SK-N-SH (cell line): Measurements from ENCODE around the gene AGFG1. TPM values are rescaled to one million over a fixed set of nuclear protein-coding genes. Genes with fewer than 3 reads are reported as not detected.

Experiments
- CTCF ChIA-PET: fragments of 300-600, 350-600 bp; formaldehyde crosslinking; extraction: SDS; loops from one replicate; lab custom pipeline; 2021; lab: Yijun Ruan, JAX
- POLR2A ChIA-PET: fragments of 350-600 bp; sonication (Branson Sonifier 250); formaldehyde crosslinking; extraction: SDS; loops from one replicate; lab custom pipeline; 2020; ENCODE audit warnings: antibody characterized with exemption, inconsistent platforms; lab: Yijun Ruan, JAX
- DNase-seq: peaks from one replicate; pipeline ENCODE4 v3.0.0; 2012
- H2AFZ ChIP-seq: fragments of 200-600 bp; sonication (generic); 2 replicates; pipeline ENCODE4 v1.8.1; 2016; ENCODE audit warnings: antibody characterized with exemption, mild to moderate bottlenecking, low read depth
- H3F3A ChIP-seq: fragments of 200-600 bp; sonication (generic); replicated peaks from 2 replicates; pipeline ENCODE3; 2016; ENCODE audit warnings: antibody characterized with exemption, mild to moderate bottlenecking; ENCODE audit not compliant: insufficient read depth
- H3K27ac ChIP-seq, 2 experiments: fragments of 200-500 bp in 1 of 2; fragments of 200-600 bp in 1 of 2; sonication (Bioruptor generic) in 1 of 2; sonication (generic), shearing (Covaris generic) in 1 of 2; 2 replicates each; pipeline versions ENCODE4 v1.5.1 to v1.6.1; 2014 to 2016; ENCODE audit warnings: low read depth in 2 of 2, inconsistent platforms in 1 of 2, low read length in 1 of 2, mild to moderate bottlenecking in 1 of 2, mixed read lengths in 1 of 2
- H3K27me3 ChIP-seq: fragments of 200-600 bp; sonication (generic), shearing (Covaris generic); 2 replicates; pipeline ENCODE4 v1.6.1; 2016; ENCODE audit warnings: mixed run types; ENCODE audit not compliant: insufficient read depth
- H3K36me3 ChIP-seq, 2 experiments: fragments of 200-500 bp in 1 of 2; fragments of 200-600 bp in 1 of 2; sonication (Bioruptor generic) in 1 of 2; sonication (generic) in 1 of 2; replicated peaks in 1 of 2; 2 replicates each; pipeline versions ENCODE3 to v1.5.1; 2014 to 2016; ENCODE audit warnings: low read length in 1 of 2, mild to moderate bottlenecking in 1 of 2; ENCODE audit not compliant: insufficient read depth in 2 of 2, control insufficient read depth in 1 of 2
- H3K4me1 ChIP-seq, 2 experiments: fragments of 200-500 bp in 1 of 2; fragments of 200-600 bp in 1 of 2; sonication (Bioruptor generic) in 1 of 2; sonication (generic), shearing (Covaris generic) in 1 of 2; 2 replicates each; pipeline versions ENCODE4 v1.5.1 to v1.6.1; 2014 to 2016; ENCODE audit warnings: low read depth in 1 of 2, low read length in 1 of 2, mixed run types in 1 of 2; ENCODE audit not compliant: insufficient read depth in 2 of 2, control insufficient read depth in 1 of 2
- H3K4me2 ChIP-seq: fragments of 200-600 bp; sonication (generic), shearing (Covaris generic); 2 replicates; pipeline ENCODE4 v1.6.1; 2017; ENCODE audit warnings: mixed run types
- H3K4me3 ChIP-seq, 2 experiments: fragments of 200-500 bp in 1 of 2; fragments of 200-600 bp in 1 of 2; sonication (Bioruptor generic) in 1 of 2; sonication (generic), shearing (Covaris generic) in 1 of 2; 2 replicates each; pipeline versions ENCODE4 v1.5.1 to v1.8.1; 2014 to 2016; ENCODE audit warnings: low read depth in 2 of 2, inconsistent platforms in 1 of 2, low read length in 1 of 2, mild to moderate bottlenecking in 1 of 2, mixed read lengths in 1 of 2, moderate library complexity in 1 of 2
- H3K79me2 ChIP-seq: fragments of 200-600 bp; sonication (generic); 2 replicates; pipeline ENCODE4 v1.8.1; 2017; ENCODE audit warnings: mild to moderate bottlenecking; ENCODE audit not compliant: insufficient read depth
- H3K9ac ChIP-seq: fragments of 200-600 bp; sonication (generic); 2 replicates; pipeline ENCODE4 v1.6.1; 2017; ENCODE audit warnings: mixed run types
- H3K9me2 ChIP-seq: fragments of 200-600 bp; sonication (generic); 2 replicates; pipeline ENCODE4 v1.6.1; 2017; ENCODE audit warnings: mixed run types
- H3K9me3 ChIP-seq: fragments of 200-600 bp; sonication (generic); 2 replicates; pipeline ENCODE4 v1.6.1; 2017; ENCODE audit warnings: mixed run types, mild to moderate bottlenecking, moderate library complexity
- H4K20me1 ChIP-seq: fragments of 200-600 bp; sonication (generic); 2 replicates; pipeline ENCODE4 v1.6.1; 2017; ENCODE audit warnings: mild to moderate bottlenecking, mixed run types; ENCODE audit not compliant: insufficient read depth
- ELF1 ChIP-seq: IDR thresholded peaks from 2 replicates; pipeline ENCODE4 v1.4.0; 2012
- EP300 ChIP-seq, 2 experiments: IDR thresholded peaks; 2 replicates each; pipeline versions ENCODE4 v1.4.0 to v1.6.1; 2012; ENCODE audit warnings: borderline replicate concordance in 1 of 2, low read depth in 1 of 2, low read length in 1 of 2
- FOSL2 ChIP-seq: IDR thresholded peaks from 2 replicates; pipeline ENCODE4 v1.4.0; 2012; ENCODE audit warnings: low read depth, mild to moderate bottlenecking, moderate library complexity, borderline replicate concordance
- NFIC ChIP-seq: IDR thresholded peaks from 2 replicates; pipeline ENCODE4 v1.4.0; 2012; ENCODE audit warnings: borderline replicate concordance
- NRF1 ChIP-seq: IDR thresholded peaks from 2 replicates; pipeline ENCODE4 v1.6.1; 2012; ENCODE audit warnings: low read depth, mild to moderate bottlenecking, low read length
- RFX5 ChIP-seq: IDR thresholded peaks from 2 replicates; pipeline ENCODE4 v1.6.1; 2012; ENCODE audit warnings: mild to moderate bottlenecking, improper control_type of control experiment, low read length
- SMC3 ChIP-seq: IDR thresholded peaks from 2 replicates; pipeline ENCODE4 v1.6.1; 2012; ENCODE audit warnings: low read depth, low read length, improper control_type of control experiment
- YY1 ChIP-seq: IDR thresholded peaks from 2 replicates; pipeline ENCODE4 v1.4.0; 2012; ENCODE audit warnings: low read depth, mild to moderate bottlenecking
- WGBS: methylation state at CpG from one replicate; pipeline ENCODE4 v1.1.6; 2017; ENCODE audit warnings: low lambda C conversion rate; 5-methylcytosine and 5-hydroxymethylcytosine counted together
- polyA plus RNA-seq, 3 experiments: library from polyadenylated mRNA; depleted of rRNA; stranded (reverse); fragments of >200 nt; gene quantifications; 2 replicates each; pipeline ENCODE4 v1.2.3, GENCODE V29; 2012
- TF ChIP-seq, protein P1 (sequence below): fragments of 200-600 bp; sonication (generic); IDR thresholded peaks from 2 replicates; pipeline ENCODE4 v1.6.1; 2017; ENCODE audit warnings: antibody characterized with exemption, mild to moderate bottlenecking, moderate library complexity
- TF ChIP-seq, protein P2 (sequence below): IDR thresholded peaks from 2 replicates; pipeline ENCODE4; 2012

The AGFG1 gene
- polyA plus RNA-seq, 1 of the 3 experiments (the other 2 are of a cell fraction), result 42.3 TPM

DNA sequence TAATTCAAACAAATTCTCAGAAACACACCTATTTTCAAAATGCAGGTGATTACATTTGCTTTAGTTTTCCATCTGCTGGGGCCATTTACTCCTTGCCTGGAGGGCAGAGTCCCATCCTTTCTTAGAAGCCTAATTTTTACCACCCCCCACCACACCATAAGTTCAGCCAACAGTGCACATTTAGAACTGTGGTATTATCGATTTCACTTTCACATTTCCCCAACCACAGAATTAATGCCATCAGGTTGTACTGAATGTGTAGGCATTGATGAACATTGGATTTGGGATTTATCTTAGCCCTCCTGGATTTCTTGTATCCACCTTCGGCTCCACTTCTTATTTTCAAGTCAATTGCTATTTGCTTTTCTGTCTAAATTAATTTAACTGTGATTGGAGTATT lies 138.2 kb downstream of the AGFG1 start:
- Histone ChIP-seq H3K4me3 (no peak overlapping the region), H3K27me3 (no peaks in the 10 kb centered on the region), H3K4me2 (no peak overlapping the region), H3K9me3 (no peaks in the 10 kb centered on the region), H3K4me1 (no peaks in the 10 kb centered on the region), H3K9me2 (no peaks in the 10 kb centered on the region), H3K79me2 (no peaks in the 10 kb centered on the region), H3K9ac (no peak overlapping the region), H3K36me3 (no peaks in the 10 kb centered on the region), H2AFZ (no peak overlapping the region), H3K27ac (no peak overlapping the region), H4K20me1 (no peaks in the 10 kb centered on the region), H3F3A (no peaks in the 10 kb centered on the region)
- POLR2A ChIA-PET, result no interaction called here
- 59% methylated on average over 2 of the region's 2 CpGs for WGBS
- TF ChIP-seq ELF1 (no peak), EP300 (IDR thresholded peaks at IDR 0.05; ENCODE audit: borderline replicate concordance in 1 of 2, low read depth in 1 of 2, low read length in 1 of 2) (no peak), NFIC (no peak), YY1 (no peak), RFX5 (no peak), SMC3 (no peak), NRF1 (no peak), FOSL2 (no peak)
- TF ChIP-seq, protein P1, sequence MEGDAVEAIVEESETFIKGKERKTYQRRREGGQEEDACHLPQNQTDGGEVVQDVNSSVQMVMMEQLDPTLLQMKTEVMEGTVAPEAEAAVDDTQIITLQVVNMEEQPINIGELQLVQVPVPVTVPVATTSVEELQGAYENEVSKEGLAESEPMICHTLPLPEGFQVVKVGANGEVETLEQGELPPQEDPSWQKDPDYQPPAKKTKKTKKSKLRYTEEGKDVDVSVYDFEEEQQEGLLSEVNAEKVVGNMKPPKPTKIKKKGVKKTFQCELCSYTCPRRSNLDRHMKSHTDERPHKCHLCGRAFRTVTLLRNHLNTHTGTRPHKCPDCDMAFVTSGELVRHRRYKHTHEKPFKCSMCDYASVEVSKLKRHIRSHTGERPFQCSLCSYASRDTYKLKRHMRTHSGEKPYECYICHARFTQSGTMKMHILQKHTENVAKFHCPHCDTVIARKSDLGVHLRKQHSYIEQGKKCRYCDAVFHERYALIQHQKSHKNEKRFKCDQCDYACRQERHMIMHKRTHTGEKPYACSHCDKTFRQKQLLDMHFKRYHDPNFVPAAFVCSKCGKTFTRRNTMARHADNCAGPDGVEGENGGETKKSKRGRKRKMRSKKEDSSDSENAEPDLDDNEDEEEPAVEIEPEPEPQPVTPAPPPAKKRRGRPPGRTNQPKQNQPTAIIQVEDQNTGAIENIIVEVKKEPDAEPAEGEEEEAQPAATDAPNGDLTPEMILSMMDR, result no peak
- TF ChIP-seq, protein P2, sequence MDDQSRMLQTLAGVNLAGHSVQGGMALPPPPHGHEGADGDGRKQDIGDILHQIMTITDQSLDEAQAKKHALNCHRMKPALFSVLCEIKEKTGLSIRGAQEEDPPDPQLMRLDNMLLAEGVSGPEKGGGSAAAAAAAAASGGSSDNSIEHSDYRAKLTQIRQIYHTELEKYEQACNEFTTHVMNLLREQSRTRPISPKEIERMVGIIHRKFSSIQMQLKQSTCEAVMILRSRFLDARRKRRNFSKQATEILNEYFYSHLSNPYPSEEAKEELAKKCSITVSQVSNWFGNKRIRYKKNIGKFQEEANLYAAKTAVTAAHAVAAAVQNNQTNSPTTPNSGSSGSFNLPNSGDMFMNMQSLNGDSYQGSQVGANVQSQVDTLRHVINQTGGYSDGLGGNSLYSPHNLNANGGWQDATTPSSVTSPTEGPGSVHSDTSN, result no peak
- no peak for DNase-seq
- CTCF ChIA-PET, result no interaction called here

Other genes with a start within 250 kb of the AGFG1 start
- gene MFF, start 146.9 kb upstream of the AGFG1 start, polyA plus RNA-seq (2012; rRNA removed), result 51.0 and 51.5 TPM in 2 replicates
- 0.03 and 0.13 TPM in 2 replicates for gene TM4SF20, start 92.8 kb upstream of the AGFG1 start, polyA plus RNA-seq (2012; rRNA removed)
- gene SCYGR1, start 84.2 kb upstream of the AGFG1 start, polyA plus RNA-seq (2012; rRNA removed), result not detected in 2 replicates
- gene SCYGR2, start 126.7 kb downstream of the AGFG1 start, polyA plus RNA-seq (2012; rRNA removed), result not detected in 2 replicates
- not detected in 2 replicates for gene SCYGR3, start 142.7 kb downstream of the AGFG1 start, polyA plus RNA-seq (2012; rRNA removed)
- not detected in 2 replicates for gene SCYGR4, start 145.3 kb downstream of the AGFG1 start, polyA plus RNA-seq (2012; rRNA removed)
- gene SCYGR5, start 194.6 kb downstream of the AGFG1 start, polyA plus RNA-seq (2012; rRNA removed), result not detected in 2 replicates
- 0.02 and 0.13 TPM in 2 replicates for gene SLC19A3, start 245.9 kb downstream of the AGFG1 start, polyA plus RNA-seq (2012; rRNA removed)